Brain microvascular endothelial cell (primary cell): Measurements from ENCODE around the gene DNAJA3.
"Not testable (repeated sequence)": the region's sequence is repeated elsewhere in the genome, so short reads cannot be mapped to it uniquely, and the experiment has no call there.

Experiments used
- DNase-seq: peaks from one replicate; pipeline ENCODE4 v3.0.0-alpha.2; 2020
- H3K27ac ChIP-seq: fragments of 250-450 bp; sonication (Bioruptor Pico); 2 replicates; pipeline ENCODE4 v1.5.1; 2020; ENCODE audit warnings: mild to moderate bottlenecking, moderate library complexity
- H3K27me3 ChIP-seq: fragments of 250-450 bp; sonication (Bioruptor Pico); replicated peaks from 2 replicates; pipeline ENCODE4 v1.5.1; 2020; ENCODE audit warnings: mild to moderate bottlenecking
- H3K36me3 ChIP-seq: fragments of 250-450 bp; sonication (Bioruptor Pico); replicated peaks from 2 replicates; pipeline ENCODE4 v1.5.1; 2020; ENCODE audit warnings: mild to moderate bottlenecking
- H3K4me3 ChIP-seq: 2 replicates; pipeline ENCODE4 v1.5.1; 2011; ENCODE audit warnings: low read depth, mild to moderate bottlenecking, control low read depth, low read length, moderate library complexity
- in situ Hi-C: cut with HindIII; loops from 2 replicates; pipeline ENCODE4 v1.10.0; 2017; ENCODE audit warnings: low sequenced_read_pairs, low pct_ligation_motif_present
- TF ChIP-seq, protein P1 (sequence below): IDR thresholded peaks from 2 replicates; pipeline ENCODE4 v1.5.1; 2011; ENCODE audit warnings: low read depth, mild to moderate bottlenecking, moderate library complexity, low read length, control low read depth, inconsistent platforms; ENCODE audit errors: missing control alignments

The DNAJA3 gene

DNA sequence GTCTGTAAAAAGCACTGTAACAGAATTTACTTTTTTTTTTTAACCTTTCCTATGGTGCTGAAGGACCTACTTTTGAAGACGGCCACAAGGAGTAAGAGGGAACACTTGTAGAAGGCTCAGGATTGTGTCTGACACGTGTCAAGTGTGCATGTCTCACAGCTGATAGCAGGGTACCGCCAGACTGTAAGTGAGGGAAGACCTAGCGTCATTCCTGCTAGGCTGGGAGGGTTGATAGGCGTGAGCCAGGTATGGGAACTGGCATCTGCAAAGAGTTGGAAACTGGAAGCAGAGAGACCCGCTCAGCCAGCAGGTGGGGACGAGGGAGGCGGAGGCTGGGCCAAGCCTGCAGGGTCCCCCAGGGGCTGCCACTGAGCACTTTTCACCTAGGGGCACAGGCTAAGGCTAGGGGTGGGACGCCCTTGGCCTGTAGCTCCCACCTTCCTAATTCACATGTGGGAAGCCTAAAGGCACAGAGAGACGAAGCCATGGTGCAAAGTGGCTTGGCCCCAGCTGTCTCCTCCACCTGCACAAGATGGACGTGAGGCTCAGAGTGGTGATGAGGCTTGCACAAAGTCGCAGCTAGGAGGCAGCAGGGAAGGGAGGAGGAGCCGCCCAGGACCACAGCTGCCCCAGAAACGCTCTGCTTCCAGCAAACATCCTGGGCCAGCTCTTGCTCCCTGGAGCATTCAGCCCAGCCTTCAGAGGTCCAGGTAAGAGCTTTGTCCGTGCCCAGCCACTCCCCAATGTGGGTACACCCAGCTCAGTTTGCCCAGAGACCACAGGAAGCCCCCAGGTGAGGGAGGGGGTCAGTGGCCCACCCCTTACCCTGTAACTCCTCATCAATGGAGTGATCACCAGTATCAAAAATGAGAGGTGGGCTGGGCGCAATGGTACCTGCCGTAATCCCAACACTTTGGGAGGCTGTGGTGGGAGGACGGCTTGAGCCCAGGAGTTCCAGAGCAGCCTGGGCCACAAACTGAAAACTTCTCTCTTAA, 35.1 kb upstream of the DNAJA3 start:
- in situ Hi-C loops = no loop called here
- H3K36me3 ChIP-seq = peaks cover 4% of the 10 kb centered on the region
- H3K27me3 ChIP-seq = no peaks in the 10 kb centered on the region

DNA sequence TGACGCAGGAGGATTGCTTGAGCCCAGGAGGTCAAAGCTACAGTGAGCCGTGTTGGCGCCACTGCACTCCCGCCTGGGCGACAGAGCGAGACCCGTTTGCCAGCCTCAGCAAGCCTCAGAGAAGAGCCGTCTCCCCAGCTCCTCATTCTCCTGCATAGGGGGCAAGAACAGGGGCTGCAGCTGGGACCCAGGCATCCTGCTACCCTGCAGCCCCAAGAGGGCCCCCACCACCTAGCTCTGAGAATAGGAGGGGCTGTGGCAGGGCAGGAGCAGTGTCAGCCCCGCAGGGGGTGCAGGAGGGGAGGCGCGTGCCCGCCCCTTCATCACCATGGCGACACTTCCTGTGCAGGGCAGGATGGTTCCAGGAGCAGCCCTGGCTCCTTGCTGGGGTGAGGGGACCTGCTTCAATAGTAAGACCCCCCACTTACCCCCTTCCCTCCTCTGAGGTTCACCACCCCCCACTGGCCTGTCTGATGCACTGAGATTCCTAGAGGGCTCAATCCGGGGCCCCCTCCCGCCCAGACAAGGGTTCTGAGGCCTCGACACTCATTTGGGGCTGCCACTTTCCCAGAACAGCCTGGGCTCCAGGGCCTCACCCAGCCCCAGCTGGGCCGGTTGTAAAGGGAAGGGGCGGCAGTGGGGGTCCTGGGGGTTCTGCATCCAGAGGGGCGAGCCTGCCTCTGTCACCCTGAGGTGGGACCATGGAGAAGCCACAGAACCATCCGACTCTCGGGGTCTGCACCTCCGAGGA, 33.9 kb upstream of the DNAJA3 start:
- Histone ChIP-seq H3K27ac (peak overlapping the region; percentile 18), H3K36me3 (peaks cover 4% of the 10 kb centered on the region), H3K4me3 (no peak overlapping the region), H3K27me3 (no peaks in the 10 kb centered on the region)
- in situ Hi-C loops = no loop called here
- DNase-seq = no peak
- TF ChIP-seq, protein P1, sequence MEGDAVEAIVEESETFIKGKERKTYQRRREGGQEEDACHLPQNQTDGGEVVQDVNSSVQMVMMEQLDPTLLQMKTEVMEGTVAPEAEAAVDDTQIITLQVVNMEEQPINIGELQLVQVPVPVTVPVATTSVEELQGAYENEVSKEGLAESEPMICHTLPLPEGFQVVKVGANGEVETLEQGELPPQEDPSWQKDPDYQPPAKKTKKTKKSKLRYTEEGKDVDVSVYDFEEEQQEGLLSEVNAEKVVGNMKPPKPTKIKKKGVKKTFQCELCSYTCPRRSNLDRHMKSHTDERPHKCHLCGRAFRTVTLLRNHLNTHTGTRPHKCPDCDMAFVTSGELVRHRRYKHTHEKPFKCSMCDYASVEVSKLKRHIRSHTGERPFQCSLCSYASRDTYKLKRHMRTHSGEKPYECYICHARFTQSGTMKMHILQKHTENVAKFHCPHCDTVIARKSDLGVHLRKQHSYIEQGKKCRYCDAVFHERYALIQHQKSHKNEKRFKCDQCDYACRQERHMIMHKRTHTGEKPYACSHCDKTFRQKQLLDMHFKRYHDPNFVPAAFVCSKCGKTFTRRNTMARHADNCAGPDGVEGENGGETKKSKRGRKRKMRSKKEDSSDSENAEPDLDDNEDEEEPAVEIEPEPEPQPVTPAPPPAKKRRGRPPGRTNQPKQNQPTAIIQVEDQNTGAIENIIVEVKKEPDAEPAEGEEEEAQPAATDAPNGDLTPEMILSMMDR = no peak

More for the DNA sequence above, 35.1 kb upstream of the DNAJA3 start:
- H3K27ac ChIP-seq = no peak overlapping the region
- no peak overlapping the region for H3K4me3 ChIP-seq
- DNase-seq = no peak
- TF ChIP-seq, protein P1 = peak; percentile 36

DNA sequence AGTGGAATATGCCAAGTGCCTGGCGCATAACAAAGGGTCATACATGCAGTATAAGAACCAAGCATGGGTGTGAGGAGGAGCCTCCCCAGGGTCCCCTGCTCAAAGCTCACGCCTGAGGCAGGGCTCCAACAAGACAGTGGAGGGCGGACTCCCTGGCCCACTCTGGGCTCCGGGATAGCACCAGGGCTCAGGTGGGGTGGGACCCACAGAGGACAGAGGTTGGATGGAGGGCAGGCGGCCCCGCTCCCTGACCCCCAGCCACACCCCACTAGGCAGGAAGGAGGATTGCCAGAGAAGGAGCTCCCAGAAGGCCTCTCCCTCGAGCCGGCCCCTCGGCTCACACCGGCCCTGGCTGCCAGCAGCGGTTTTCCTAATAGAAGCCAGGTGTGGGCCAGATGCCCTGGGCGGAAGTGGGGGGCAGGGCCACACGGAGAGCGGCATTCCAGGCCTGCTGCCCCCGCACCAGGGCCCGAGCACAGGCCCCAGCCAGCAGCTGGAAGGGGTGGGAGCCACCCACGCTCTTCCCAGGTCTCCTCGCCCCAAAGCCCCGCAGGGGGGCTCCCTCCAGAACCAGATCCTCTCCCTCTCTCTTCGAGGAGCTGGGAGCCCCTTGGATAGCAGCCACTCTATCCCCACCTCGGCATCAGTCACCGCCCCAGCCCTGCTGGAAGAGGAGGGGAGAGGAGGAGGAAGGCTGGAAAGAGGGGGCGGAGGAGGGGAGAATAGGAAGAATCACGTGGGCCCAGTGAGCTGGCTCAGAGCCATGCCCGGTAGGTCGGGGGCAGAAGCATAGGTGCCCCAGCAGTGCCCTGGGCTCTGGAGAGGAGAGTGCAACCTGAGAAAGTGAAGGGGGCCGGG, 33.1 kb upstream of the DNAJA3 start:
- in situ Hi-C loops = no loop called here

DNA sequence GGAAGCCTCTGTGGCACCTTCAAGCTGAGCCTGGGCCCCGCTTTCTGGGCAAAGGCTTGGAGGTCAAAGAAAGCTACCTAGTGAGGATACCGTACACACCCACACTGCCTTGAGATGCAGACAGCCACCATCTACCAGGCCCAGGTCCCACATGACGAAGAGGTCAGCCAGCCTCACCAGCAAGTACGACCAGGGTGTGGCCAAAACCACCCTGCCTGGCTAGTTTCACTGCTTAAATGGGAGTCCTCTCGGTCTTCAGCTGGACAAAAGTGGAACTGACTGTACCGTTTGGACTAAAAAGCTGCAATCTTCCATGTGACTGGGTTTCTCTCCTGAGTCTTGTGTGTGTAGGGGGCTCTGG, 32.4 kb upstream of the DNAJA3 start:
- TF ChIP-seq, protein P1 = no peak
- Histone ChIP-seq H3K27ac (peak overlapping the region; percentile 18), H3K4me3 (no peak overlapping the region), H3K27me3 (no peaks in the 10 kb centered on the region), H3K36me3 (peaks cover 4% of the 10 kb centered on the region)
- in situ Hi-C loops = no loop called here
- no peak for DNase-seq

More for the DNA sequence above, 33.1 kb upstream of the DNAJA3 start:
- no peaks in the 10 kb centered on the region for H3K27me3 ChIP-seq
- TF ChIP-seq, protein P1 = no peak
- no peak overlapping the region for H3K4me3 ChIP-seq
- no peak for DNase-seq
- peaks cover 4% of the 10 kb centered on the region for H3K36me3 ChIP-seq
- H3K27ac ChIP-seq = peak overlapping the region; percentile 18

DNA sequence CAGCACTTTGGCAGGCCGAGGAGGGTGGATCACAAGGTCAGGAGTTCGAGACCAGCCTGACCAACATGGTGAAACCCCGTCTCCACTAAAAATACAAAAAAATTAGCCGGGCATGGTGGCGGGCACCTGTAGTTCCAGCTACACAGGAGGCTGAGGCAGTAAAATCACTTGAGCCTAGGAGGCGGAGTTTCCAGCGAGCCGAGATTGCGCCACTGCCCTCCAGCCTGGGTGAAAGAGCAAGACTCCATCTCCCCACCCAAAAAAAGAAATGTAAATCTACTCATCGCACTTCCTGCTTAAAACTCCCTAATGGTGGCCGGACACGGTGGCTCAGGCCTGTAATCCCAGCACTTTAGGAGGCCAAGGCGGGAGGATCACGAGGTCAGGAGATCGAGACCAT, 31.8 kb upstream of the DNAJA3 start:
- in situ Hi-C loops, H3K27me3 ChIP-seq, H3K4me3 ChIP-seq, DNase-seq, H3K27ac ChIP-seq, H3K36me3 ChIP-seq: not testable (repeated sequence)
